Right atrium auricular region (tissue), 2 donors: ENCODE data around the gene SLC5A10. TPM values are rescaled to one million over a fixed set of nuclear protein-coding genes. Genes with fewer than 3 reads are reported as not detected.
"Not testable (repeated sequence)": the region's sequence is repeated elsewhere in the genome, so short reads cannot be mapped to it uniquely, and the experiment has no call there.

Experiments used
- DNase-seq: peaks from one replicate; pipeline ENCODE4 v3.0.0-alpha.2; 2019; ENCODE audit warnings: low spot score
- H3K27ac ChIP-seq, 2 donors: fragments of 200-600 bp; sonication (generic); 1 replicate in 1 of 2; 2 replicates in 1 of 2; pipeline ENCODE4 v1.5.1; 2016 to 2019
- H3K27me3 ChIP-seq, 2 donors: fragments of 200-600 bp; sonication (generic); one replicate each; pipeline versions ENCODE4 v1.5.1 to v1.6.0; 2017 to 2019
- H3K36me3 ChIP-seq: fragments of 200-600 bp; sonication (generic); one replicate; pipeline ENCODE4 v1.5.1; 2016
- H3K4me1 ChIP-seq, 2 donors: fragments of 200-600 bp; sonication (generic); one replicate each; pipeline versions ENCODE4 v1.5.1 to v1.6.0; 2017 to 2019
- H3K4me3 ChIP-seq, 2 donors: fragments of 200-600 bp; sonication (generic); 1 replicate in 1 of 2; 2 replicates in 1 of 2; pipeline ENCODE4 v1.5.1; 2017 to 2019; ENCODE audit warnings: mild to moderate bottlenecking in 1 of 2, moderate library complexity in 1 of 2
- H3K9me3 ChIP-seq, 2 donors: fragments of 200-600 bp; sonication (generic); one replicate each; pipeline ENCODE4 v1.5.1; 2019
- total RNA-seq, 2 donors: library from RNA; depleted of rRNA; stranded (reverse); fragments of >200 nt; gene quantifications; one replicate each; pipeline ENCODE4 v1.1.0, GENCODE V29; 2016

Gene SLC5A10
- total RNA-seq, 2 donors from 2014 or later: 0.16 TPM; not detected in 1

DNA sequence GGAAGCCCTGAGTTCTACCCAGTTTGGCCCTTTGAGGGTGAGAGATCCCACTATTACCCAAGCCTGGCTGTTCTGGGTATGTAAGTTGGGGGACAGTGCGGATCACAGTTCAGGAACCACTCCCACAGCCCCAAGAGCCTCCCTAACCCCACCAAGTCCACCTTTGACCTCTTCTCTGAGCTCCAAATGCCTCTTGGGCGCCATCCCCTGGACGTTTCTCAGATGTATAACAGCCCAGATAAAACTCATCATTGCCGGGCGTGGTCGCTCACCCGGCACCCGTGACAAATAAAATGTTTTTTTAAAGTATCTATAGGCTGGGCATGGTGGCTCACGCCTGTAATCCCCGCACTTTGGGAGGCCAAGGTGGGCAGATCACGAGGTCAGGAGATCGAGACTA is 103.5 kb downstream of the SLC5A10 start:
- not testable (repeated sequence) for DNase-seq, H3K27me3 ChIP-seq, H3K4me1 ChIP-seq, H3K9me3 ChIP-seq, H3K4me3 ChIP-seq, H3K36me3 ChIP-seq, H3K27ac ChIP-seq

DNA sequence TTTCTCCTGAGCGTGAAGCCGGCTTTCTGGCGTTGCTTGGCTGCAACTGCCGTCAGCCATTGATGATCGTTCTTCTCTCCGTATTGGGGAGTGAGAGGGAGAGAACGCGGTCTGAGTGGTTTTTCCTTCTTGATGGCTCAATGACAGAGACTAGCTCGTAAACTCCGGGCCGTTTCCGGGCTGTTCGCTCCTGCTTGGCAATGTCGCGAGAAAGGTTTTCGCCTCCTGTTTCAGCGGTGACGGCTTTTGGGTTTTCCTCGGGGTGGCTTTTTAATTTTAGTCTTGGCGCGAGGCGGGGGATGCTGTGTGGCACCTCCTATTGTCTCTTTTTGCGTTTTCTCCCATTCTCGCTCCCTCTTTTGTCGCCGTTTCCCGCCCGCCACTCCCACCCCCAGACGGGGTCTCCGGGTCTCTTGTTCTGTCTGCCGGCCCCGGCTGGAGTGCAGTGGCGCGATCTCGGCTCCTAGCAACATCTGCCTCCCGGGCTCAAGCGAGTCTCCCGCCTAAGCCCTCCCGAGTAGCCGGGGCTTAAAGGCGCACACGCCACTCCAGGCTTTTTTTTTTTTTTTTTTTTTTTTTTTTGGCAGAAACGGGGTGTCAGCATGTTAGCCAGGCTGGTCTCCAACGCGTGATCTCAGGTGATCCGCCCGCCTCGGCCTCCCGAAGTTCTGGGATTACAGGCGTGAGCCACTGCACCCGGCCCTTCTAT is 110.2 kb downstream of the SLC5A10 start:
- Histone ChIP-seq H3K4me3 (peak overlapping the region in 1 of 2 donors; percentile 29), H3K27ac (peak overlapping the region; percentile 29 to 71)
- not testable (repeated sequence) for H3K9me3 ChIP-seq, H3K27me3 ChIP-seq, H3K36me3 ChIP-seq, H3K4me1 ChIP-seq
- peak; percentile 85 for DNase-seq

GRCh38 chr17:19062718-19063325 is 110.9 kb downstream of the SLC5A10 start:
- H3K27me3 ChIP-seq, H3K9me3 ChIP-seq, H3K4me3 ChIP-seq, H3K36me3 ChIP-seq, H3K4me1 ChIP-seq, DNase-seq, H3K27ac ChIP-seq: not testable (repeated sequence)

DNA sequence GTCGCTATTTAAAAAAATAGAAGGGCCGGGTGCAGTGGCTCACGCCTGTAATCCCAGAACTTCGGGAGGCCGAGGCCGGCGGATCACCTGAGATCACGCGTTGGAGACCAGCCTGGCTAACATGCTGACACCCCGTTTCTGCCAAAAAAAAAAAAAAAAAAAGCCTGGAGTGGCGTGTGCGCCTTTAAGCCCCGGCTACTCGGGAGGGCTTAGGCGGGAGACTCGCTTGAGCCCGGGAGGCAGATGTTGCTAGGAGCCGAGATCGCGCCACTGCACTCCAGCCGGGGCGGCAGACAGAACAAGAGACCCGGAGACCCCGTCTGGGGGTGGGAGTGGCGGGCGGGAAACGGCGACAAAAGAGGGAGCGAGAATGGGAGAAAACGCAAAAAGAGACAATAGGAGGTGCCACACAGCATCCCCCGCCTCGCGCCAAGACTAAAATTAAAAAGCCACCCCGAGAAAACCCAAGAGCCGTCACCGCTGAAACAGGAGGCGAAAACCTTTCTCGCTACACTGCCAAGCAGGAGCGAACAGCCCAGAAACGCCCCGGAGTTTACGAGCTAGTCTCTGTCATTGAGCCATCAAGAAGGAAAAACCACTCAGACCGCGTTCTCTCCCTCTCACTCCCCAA is 111.5 kb downstream of the SLC5A10 start:
- not testable (repeated sequence) for H3K27me3 ChIP-seq, H3K9me3 ChIP-seq, H3K4me3 ChIP-seq, H3K27ac ChIP-seq, H3K36me3 ChIP-seq, H3K4me1 ChIP-seq
- peak; percentile 82 for DNase-seq

GRCh38 chr17:19064378-19064777 is 112.4 kb downstream of the SLC5A10 start:
- not testable (repeated sequence) for H3K4me1 ChIP-seq, H3K36me3 ChIP-seq, H3K9me3 ChIP-seq, H3K27ac ChIP-seq, H3K27me3 ChIP-seq
- peak; percentile 57 for DNase-seq
- H3K4me3 ChIP-seq: peak overlapping the region in 1 of 2 donors; percentile 38

GRCh38 chr17:19070318-19071168 is 118.6 kb downstream of the SLC5A10 start:
- not testable (repeated sequence) for H3K9me3 ChIP-seq

More at GRCh38 chr17:19070318-19071168, 118.6 kb downstream of the SLC5A10 start:
- not testable (repeated sequence) for H3K36me3 ChIP-seq, H3K27ac ChIP-seq, H3K4me3 ChIP-seq, H3K27me3 ChIP-seq, H3K4me1 ChIP-seq, DNase-seq

Other genes with a start within 250 kb of the SLC5A10 start
- not detected for gene FBXW10, start 208.1 kb upstream of the SLC5A10 start, total RNA-seq
- gene TVP23B, start 171.0 kb upstream of the SLC5A10 start, total RNA-seq: 10 to 100 TPM; 24.8 to 33.0 TPM
- gene PRPSAP2, start 94.0 kb upstream of the SLC5A10 start, total RNA-seq: 10 to 100 TPM; 19.5 to 23.2 TPM
- gene FAM83G, start 52.6 kb downstream of the SLC5A10 start, total RNA-seq: 10 to 100 TPM; 14.0 to 50.9 TPM
- gene GRAP, start 94.8 kb downstream of the SLC5A10 start, total RNA-seq: 1 to 10 TPM; 2.5 to 5.6 TPM
- gene GRAPL, start 175.4 kb downstream of the SLC5A10 start, total RNA-seq: 1 to 10 TPM in 1 of 2 donors, not detected in 1; 1.4 TPM